ENCODE results near the gene KDM4B.
"Not testable (repeated sequence)": the region's sequence is repeated elsewhere in the genome, so short reads cannot be mapped to it uniquely, and the experiment has no call there.

The KDM4B gene

GRCh38 chr19:5194641-5195040 is 225.7 kb downstream of the KDM4B start:
- no peak for TF ChIP-seq CTCF (IDR thresholded peaks at IDR 0.05; ENCODE audit: low read depth, low read length)
- no peak overlapping the region for H3K4me3 ChIP-seq (replicated peaks in 1 of 2; ENCODE audit: low read depth in 2 of 2, low read length in 2 of 2)

GRCh38 chr19:5195587-5195986 is 226.7 kb downstream of the KDM4B start:
- DNase-seq (ENCODE audit: low read depth in 2 of 2); H3K4me3 ChIP-seq (replicated peaks in 1 of 2; ENCODE audit: low read depth in 2 of 2, low read length in 2 of 2): not testable (repeated sequence)

More at GRCh38 chr19:5194641-5195040, 225.7 kb downstream of the KDM4B start:
- no peak for DNase-seq (ENCODE audit: low read depth in 2 of 2)

- TF ChIP-seq CTCF (IDR thresholded peaks at IDR 0.05; ENCODE audit: low read depth, low read length): no peak
- H3K4me3 ChIP-seq (replicated peaks in 1 of 2; ENCODE audit: low read depth in 2 of 2, low read length in 2 of 2): no peak overlapping the region
- no peak for DNase-seq (ENCODE audit: low read depth in 2 of 2)
Measured at GRCh38 chr19:5196832-5197231, 227.9 kb downstream of the KDM4B start.

GRCh38 chr19:5200844-5201243 is 231.9 kb downstream of the KDM4B start:
- no peak overlapping the region for H3K4me3 ChIP-seq (replicated peaks in 1 of 2; ENCODE audit: low read depth in 2 of 2, low read length in 2 of 2)
- peak in 1 of 2 donors; percentile 24 for DNase-seq (ENCODE audit: low read depth in 2 of 2)
- TF ChIP-seq CTCF (IDR thresholded peaks at IDR 0.05; ENCODE audit: low read depth, low read length): no peak

- H3K4me3 ChIP-seq (replicated peaks in 1 of 2; ENCODE audit: low read depth in 2 of 2, low read length in 2 of 2): no peak overlapping the region
- no peak for DNase-seq (ENCODE audit: low read depth in 2 of 2)
- TF ChIP-seq CTCF (IDR thresholded peaks at IDR 0.05; ENCODE audit: low read depth, low read length): no peak
Measured at GRCh38 chr19:5202553-5202952, 233.6 kb downstream of the KDM4B start.

Measured in cardiac fibroblast (primary cell).